Fibroblast of pulmonary artery (primary cell): Measurements from ENCODE around the gene NKAIN2.
A peak's percentile ranks its signal among the peaks of the same experiment; 100 is the strongest.
"Not testable (repeated sequence)": the region's sequence is repeated elsewhere in the genome, so short reads cannot be mapped to it uniquely, and the experiment has no call there.

Experiments used
- DNase-seq: peaks from one replicate; pipeline ENCODE4 v3.0.0-alpha.2; 2010; ENCODE audit warnings: low read depth
- H3K4me3 ChIP-seq: replicated peaks from 2 replicates; pipeline ENCODE4 v1.5.1; 2011; ENCODE audit warnings: low read depth, mild to moderate bottlenecking, control low read depth, low read length, moderate library complexity
- TF ChIP-seq, protein P1 (sequence below): IDR thresholded peaks from 2 replicates; pipeline ENCODE4 v1.5.1; 2011; ENCODE audit warnings: mild to moderate bottlenecking, control low read depth, low read length, inconsistent platforms; ENCODE audit errors: missing control alignments

Gene NKAIN2

DNA sequence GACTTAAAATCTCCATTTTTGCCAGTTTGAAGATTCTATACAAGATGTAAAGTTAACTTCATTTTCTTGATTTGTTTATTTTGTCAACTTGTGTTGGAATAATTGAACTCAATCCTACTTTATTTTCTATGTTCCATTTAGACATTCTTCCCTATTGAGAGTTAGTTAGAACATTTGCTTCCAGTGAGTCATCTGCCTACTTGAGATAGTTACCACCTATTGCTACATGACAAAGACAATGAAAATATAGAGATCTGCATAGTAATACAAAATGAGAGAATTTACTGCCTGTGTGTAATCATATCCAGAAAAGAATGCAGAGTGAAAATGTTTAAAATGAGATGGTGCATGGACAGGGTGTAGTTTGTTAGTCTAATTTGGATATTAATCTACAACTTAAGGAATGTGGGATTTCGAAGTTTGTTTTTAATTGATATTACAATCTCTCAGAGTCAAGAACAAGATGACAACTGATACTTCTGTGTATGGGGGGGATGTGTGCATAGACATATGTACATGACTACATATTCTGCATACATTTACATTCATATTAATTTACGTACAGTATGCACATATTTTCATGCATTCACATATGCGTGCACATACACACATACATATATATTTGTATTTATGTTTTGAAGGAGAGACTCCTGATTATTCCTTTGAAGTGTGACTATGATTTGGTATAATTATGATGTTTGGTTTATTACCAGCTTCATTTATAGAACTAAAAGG is 420.1 kb downstream of the NKAIN2 start:
- TF ChIP-seq, protein P1, sequence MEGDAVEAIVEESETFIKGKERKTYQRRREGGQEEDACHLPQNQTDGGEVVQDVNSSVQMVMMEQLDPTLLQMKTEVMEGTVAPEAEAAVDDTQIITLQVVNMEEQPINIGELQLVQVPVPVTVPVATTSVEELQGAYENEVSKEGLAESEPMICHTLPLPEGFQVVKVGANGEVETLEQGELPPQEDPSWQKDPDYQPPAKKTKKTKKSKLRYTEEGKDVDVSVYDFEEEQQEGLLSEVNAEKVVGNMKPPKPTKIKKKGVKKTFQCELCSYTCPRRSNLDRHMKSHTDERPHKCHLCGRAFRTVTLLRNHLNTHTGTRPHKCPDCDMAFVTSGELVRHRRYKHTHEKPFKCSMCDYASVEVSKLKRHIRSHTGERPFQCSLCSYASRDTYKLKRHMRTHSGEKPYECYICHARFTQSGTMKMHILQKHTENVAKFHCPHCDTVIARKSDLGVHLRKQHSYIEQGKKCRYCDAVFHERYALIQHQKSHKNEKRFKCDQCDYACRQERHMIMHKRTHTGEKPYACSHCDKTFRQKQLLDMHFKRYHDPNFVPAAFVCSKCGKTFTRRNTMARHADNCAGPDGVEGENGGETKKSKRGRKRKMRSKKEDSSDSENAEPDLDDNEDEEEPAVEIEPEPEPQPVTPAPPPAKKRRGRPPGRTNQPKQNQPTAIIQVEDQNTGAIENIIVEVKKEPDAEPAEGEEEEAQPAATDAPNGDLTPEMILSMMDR = no peak
- H3K4me3 ChIP-seq = no peak overlapping the region
- peak; percentile 79 for DNase-seq

DNA sequence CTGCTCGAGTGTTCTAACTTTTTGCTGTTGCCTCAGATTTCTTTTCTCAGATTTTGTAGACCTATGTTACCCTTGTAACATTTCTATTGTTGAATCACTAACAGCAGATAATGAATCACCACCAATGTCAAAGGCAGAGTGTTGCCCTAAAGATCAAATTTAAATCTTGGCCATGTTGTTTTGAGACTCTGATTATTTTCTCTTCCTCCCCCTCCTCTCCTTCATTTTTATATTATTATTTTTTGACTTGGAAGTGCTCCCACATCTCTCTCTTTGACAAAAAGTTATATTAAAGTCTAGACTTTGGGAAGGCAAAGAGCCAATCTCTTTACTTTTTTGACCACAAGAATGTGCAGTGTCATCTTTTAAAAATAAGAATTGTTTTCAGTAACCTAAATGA is 422.7 kb downstream of the NKAIN2 start:
- peak; percentile 70 for DNase-seq
- TF ChIP-seq, protein P1 = no peak
- no peak overlapping the region for H3K4me3 ChIP-seq

DNA sequence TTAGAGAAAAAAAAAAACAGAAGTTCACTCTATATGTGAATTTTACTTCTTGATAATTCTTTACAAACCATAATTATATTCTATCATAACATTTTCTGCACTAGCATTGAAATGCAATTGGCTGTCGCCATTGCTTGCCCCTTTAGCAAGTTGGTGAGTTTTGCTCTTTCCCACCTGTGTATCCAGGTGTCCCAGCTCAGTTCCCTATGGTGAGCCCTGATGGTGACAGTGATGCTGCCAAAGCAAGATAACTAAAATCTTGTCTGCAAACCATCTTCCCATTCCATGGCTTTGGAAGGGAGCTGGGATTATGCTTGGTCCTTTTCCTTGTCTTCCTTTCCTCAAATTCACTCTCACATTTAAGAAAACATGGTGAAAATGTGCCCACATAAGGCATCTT is 429.6 kb downstream of the NKAIN2 start:
- TF ChIP-seq, protein P1 = no peak
- DNase-seq = no peak
- H3K4me3 ChIP-seq = no peak overlapping the region

GRCh38 chr6:124234801-124235200 is 431.1 kb downstream of the NKAIN2 start:
- TF ChIP-seq, protein P1 = no peak
- DNase-seq = no peak
- no peak overlapping the region for H3K4me3 ChIP-seq

DNA sequence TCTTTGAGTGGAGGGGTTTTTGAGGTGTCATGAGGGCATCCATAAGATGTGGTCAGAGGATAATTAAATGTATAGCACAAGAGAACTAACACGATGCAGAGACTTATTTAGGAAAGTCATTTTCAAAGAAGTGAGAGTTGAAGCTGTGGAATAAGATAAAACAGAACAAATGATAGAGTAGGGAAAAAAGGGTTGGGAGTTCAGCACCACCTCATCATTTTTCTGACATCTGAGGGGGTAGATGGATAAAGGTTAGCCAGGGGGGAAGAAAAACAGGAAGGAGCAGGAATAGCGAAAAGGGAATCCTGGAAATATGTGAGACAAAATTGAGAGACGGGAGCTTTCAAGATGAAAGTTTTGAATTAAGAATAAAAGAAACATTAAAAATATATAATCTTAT is 434.2 kb downstream of the NKAIN2 start:
- TF ChIP-seq, protein P1 = no peak
- no peak for DNase-seq
- H3K4me3 ChIP-seq = no peak overlapping the region

GRCh38 chr6:124238408-124238807 is 434.7 kb downstream of the NKAIN2 start:
- not testable (repeated sequence) for DNase-seq, H3K4me3 ChIP-seq

GRCh38 chr6:124254941-124255685 is 451.4 kb downstream of the NKAIN2 start:
- H3K4me3 ChIP-seq = no peak overlapping the region
- TF ChIP-seq, protein P1 = no peak
- no peak for DNase-seq
